Glomerular endothelial cell (primary cell): ENCODE data around the gene ITGA11. TPM values are rescaled to one million over a fixed set of nuclear protein-coding genes. Genes with fewer than 3 reads are reported as not detected.
A peak's percentile ranks its signal among the peaks of the same experiment; 100 is the strongest.

Source experiments
- DNase-seq: peaks from one replicate; pipeline ENCODE4 v3.0.0-alpha.2; 2011; ENCODE audit warnings: low read depth, low spot score; ENCODE audit errors: extremely low read depth
- total RNA-seq: library from RNA; depleted of rRNA; stranded (reverse); fragments of >200 nt; gene quantifications from 2 replicates; pipeline ENCODE4 v1.2.3, GENCODE V29; 2015

Gene ITGA11
- total RNA-seq, 1 donor from 2014 or later: 54.2 TPM

DNA sequence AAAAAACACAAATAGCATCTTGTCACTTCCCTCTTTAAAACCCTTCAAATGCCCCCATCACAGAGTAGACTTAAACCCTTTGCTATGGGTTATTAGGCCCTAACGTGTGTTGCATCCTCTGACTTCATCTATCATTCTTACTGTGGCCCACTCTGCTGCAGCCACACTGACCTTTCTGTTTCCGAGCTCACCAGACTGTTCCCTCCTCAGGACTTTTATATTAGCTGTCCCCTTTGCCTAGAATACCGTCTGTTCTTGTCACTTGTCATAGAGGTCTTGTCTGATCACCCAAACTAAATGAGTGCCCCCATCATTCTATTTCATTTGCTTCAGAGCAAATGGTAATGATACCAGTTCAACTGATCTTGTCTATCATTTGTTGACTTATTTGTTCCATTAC lies 155.3 kb downstream of the ITGA11 start:
- no peak for DNase-seq

GRCh38 chr15:68275165-68275746 lies 156.7 kb downstream of the ITGA11 start:
- no peak for DNase-seq

- no peak for DNase-seq
Measured at GRCh38 chr15:68274201-68274848, 157.6 kb downstream of the ITGA11 start.

DNA sequence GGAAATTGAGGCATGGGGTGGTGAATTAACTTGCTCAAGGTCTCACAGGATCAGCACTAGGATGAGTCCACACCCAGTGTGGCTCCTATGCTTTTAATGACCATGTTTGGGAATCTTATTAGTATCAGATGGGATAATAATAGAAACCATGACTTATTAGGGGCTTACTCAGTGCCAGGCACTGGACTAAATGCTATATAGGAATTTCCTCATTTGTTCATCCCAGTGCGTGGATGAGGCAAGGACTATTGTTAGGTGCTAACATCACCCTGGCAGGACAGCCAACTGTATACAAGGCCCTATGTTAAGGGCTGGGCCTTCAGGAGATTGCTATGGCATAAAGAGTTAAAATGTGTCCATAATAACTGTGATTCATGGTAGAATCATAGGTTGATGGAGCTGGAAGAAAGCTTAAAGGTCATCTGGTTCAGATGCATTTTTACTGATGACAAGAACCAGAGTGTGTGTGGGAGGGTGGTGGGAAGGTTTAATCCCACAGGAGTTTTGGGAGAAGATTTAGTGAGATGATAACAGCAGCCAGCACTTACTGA lies 159.2 kb downstream of the ITGA11 start:
- DNase-seq: no peak

DNA sequence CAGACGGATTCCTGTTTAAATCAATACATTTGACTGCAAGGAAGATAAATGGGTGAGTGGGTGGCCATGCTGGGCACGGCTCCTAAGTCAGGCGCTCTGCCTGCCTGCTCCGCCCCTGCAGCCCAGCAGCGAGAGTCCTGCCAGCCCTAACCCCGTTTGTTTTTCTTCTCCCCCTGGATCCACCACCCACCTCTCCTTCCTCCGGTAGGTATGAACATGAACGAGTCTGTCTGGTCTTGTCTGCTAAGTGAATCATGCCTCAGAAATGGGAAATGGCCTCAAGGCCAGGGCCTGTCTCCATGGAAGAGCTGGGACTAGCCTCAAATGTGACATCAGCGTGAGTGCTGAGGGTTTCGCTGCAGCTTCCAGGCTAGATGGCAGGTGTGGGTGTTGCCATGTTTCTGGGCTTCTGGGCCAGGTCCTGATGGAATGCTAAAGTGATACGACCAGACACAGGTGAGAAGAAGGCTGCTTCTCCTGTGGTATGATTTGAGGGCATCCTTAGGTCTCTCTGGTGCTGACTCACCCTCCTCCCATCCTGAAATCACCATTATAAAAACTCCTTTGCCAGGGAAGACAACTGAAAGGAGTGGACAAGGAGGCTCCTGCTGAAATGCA lies 160.0 kb downstream of the ITGA11 start:
- DNase-seq: no peak

DNA sequence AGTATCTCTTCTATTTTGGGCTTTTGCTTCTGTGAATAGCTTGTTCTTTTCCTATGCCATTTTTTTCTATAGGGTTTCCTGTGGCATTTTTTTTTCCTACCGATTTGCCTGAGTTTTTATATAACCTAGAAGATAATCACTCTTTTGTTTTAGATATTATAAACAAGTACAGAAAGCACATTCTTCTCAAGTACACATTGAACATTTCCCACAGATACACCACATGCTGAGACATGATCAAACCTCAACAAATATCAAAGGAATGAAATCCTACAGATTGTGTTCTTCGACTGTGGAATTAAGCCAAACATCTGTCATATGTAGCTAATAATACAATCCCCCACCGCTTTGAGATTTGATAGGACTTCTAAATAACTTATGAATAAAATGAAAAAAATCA lies 163.6 kb downstream of the ITGA11 start:
- no peak for DNase-seq

- no peak for DNase-seq
Measured at GRCh38 chr15:68265674-68266073, 166.3 kb downstream of the ITGA11 start.

- DNase-seq: no peak
Measured at GRCh38 chr15:68265081-68265480, 166.9 kb downstream of the ITGA11 start.

DNA sequence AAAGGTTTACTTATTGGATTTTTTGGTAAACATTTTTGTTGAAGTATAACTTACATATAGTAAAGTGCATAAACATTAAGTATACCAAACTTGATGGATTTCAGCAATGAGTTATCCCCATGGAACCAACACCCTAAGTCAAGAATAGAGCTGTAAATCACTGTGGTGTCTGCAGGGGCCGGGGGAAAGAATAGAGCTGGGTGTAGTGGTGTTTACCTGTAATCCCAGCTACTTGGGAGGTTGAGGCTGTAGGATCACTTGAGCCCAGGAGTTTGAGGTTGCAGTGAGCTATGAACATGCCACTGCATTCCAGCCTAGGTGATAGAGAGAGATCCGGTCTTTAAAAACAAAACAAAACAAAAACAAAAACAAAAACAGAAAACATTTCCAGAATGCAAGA lies 167.7 kb downstream of the ITGA11 start:
- no peak for DNase-seq

- no peak for DNase-seq
Measured at GRCh38 chr15:68262514-68263356, 169.2 kb downstream of the ITGA11 start.

- DNase-seq: no peak
Measured at GRCh38 chr15:68261980-68262379, 170.0 kb downstream of the ITGA11 start.

- no peak for DNase-seq
Measured at GRCh38 chr15:68261241-68261640, 170.7 kb downstream of the ITGA11 start.

- DNase-seq: no peak
Measured at GRCh38 chr15:68259883-68260282, 172.1 kb downstream of the ITGA11 start.

GRCh38 chr15:68258692-68259091 lies 173.3 kb downstream of the ITGA11 start:
- no peak for DNase-seq

GRCh38 chr15:68256675-68257450 lies 175.1 kb downstream of the ITGA11 start:
- DNase-seq: no peak

- DNase-seq: peak; percentile 62
Measured at GRCh38 chr15:68252925-68253534, 178.9 kb downstream of the ITGA11 start.

DNA sequence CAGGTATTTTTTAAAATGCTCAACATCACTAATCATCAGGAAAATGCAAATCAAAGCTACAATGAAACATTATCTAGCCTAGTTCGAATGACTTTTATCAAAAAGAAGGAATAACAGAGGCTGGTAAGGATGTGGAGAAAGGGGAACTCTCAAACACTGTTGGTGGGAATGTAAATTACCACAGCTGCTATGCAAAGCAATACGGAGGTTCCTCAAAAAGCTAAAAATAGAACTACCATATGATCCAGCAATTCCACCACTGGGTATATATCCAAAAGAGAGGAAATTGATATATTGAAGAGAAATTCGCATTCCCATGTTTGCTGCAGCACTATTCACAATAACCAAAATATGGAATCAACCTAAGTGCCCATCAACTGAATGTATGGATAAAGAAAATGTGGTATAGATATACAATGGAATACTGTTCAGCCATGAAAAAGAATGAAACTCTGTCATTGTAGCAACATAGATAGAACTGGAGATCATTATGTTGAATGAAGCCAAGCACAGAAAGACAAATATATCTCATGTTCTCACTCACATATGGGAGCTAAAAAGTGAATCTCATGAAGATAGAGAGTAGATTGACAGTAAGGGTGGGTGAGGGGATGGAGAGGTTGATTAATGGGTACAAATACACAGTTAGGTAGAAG lies 182.8 kb downstream of the ITGA11 start:
- DNase-seq: no peak
